GM19468 (cell line): ENCODE results near the gene ZBTB1.

Experiments
- ATAC-seq: cut with Tn5 transposase; IDR thresholded peaks from one replicate; pipeline ENCODE4 v1.9.1; 2021; ENCODE audit warnings: mild to moderate bottlenecking, moderate library complexity, moderate number of reproducible peaks; ENCODE audit not compliant: unreplicated experiment; ENCODE audit errors: extremely low read depth

The ZBTB1 gene

GRCh38 chr14:64504310-64504896 is at the start of gene ZBTB1:
TSS of gene ZBTB1 (plus strand) at chr14:64504770. CDS start at chr14:64521505, 16,735 bp downstream.
- no peak for ATAC-seq

GRCh38 chr14:64459405-64460136 is 45.0 kb upstream of the ZBTB1 start:
- ATAC-seq, result no peak

- ATAC-seq, result no peak
Observed at GRCh38 chr14:64461221-64461620, 43.3 kb upstream of the ZBTB1 start.

- no peak for ATAC-seq
Observed at GRCh38 chr14:64463195-64463594, 41.4 kb upstream of the ZBTB1 start.

GRCh38 chr14:64463873-64464272 is 40.7 kb upstream of the ZBTB1 start:
- ATAC-seq, result no peak

GRCh38 chr14:64464651-64465050 is 39.9 kb upstream of the ZBTB1 start:
- no peak for ATAC-seq

GRCh38 chr14:64465191-64465822 is 39.3 kb upstream of the ZBTB1 start, which contains the start of gene AKAP5:
TSS of gene AKAP5 (plus strand) at chr14:64465499. CDS start at chr14:64468395, 2,896 bp downstream.
- ATAC-seq, result peak; percentile 28

- no peak for ATAC-seq
Observed at GRCh38 chr14:64465831-64466554, 38.6 kb upstream of the ZBTB1 start.

- no peak for ATAC-seq
Observed at GRCh38 chr14:64467101-64467500, 37.5 kb upstream of the ZBTB1 start.

- no peak for ATAC-seq
Observed at GRCh38 chr14:64467566-64467965, 37.0 kb upstream of the ZBTB1 start.

- ATAC-seq, result no peak
Observed at GRCh38 chr14:64468451-64468850, 36.1 kb upstream of the ZBTB1 start.

- ATAC-seq, result no peak
Observed at GRCh38 chr14:64474041-64474440, 30.5 kb upstream of the ZBTB1 start.

- ATAC-seq, result no peak
Observed at GRCh38 chr14:64474698-64475097, 29.9 kb upstream of the ZBTB1 start.

- ATAC-seq, result no peak
Observed at GRCh38 chr14:64475585-64476273, 28.8 kb upstream of the ZBTB1 start.

- no peak for ATAC-seq
Observed at GRCh38 chr14:64476438-64476837, 28.1 kb upstream of the ZBTB1 start.

- ATAC-seq, result no peak
Observed at GRCh38 chr14:64478634-64479250, 25.8 kb upstream of the ZBTB1 start.

- no peak for ATAC-seq
Observed at GRCh38 chr14:64488590-64489099, 15.9 kb upstream of the ZBTB1 start.

- ATAC-seq, result no peak
Observed at GRCh38 chr14:64491637-64492036, 12.9 kb upstream of the ZBTB1 start.

GRCh38 chr14:64493455-64493854 is 11.1 kb upstream of the ZBTB1 start:
- ATAC-seq, result no peak
